SK-N-SH (cell line): Measurements from ENCODE around the gene ZNF804B.

Experiments
- CTCF ChIP-seq: fragments of 200-600 bp; sonication (generic); IDR thresholded peaks from 2 replicates; pipeline ENCODE4 v1.6.1; 2017; ENCODE audit warnings: antibody characterized with exemption, mild to moderate bottlenecking, moderate library complexity
- EP300 ChIP-seq, 2 experiments: IDR thresholded peaks; 2 replicates each; pipeline versions ENCODE4 v1.4.0 to v1.6.1; 2012; ENCODE audit warnings: borderline replicate concordance in 1 of 2, low read depth in 1 of 2, low read length in 1 of 2
- EZH2phosphoT487 ChIP-seq: fragments of 200-600 bp; sonication (generic); IDR thresholded peaks from 2 replicates; pipeline ENCODE4 v1.6.1; 2017; ENCODE audit warnings: low read depth, mixed run types, mild to moderate bottlenecking, antibody characterized with exemption, moderate library complexity, borderline replicate concordance
- FOXJ3 ChIP-seq: sonication (generic); formaldehyde crosslinking; IDR thresholded peaks from 2 replicates; pipeline ENCODE4 v1.5.1; 2020; ENCODE audit warnings: mild to moderate bottlenecking, missing genetic modification reagents
- GABPA ChIP-seq: IDR thresholded peaks from 2 replicates; pipeline ENCODE4 v1.4.0; 2012; ENCODE audit warnings: low read depth, mild to moderate bottlenecking
- MAX ChIP-seq: IDR thresholded peaks from 2 replicates; pipeline ENCODE4 v1.4.0; 2012; ENCODE audit warnings: low read depth
- POLR2AphosphoS5 ChIP-seq: IDR thresholded peaks from 2 replicates; pipeline ENCODE4 v1.6.1; 2012; ENCODE audit warnings: low read depth, low read length
- REST ChIP-seq: IDR thresholded peaks from 2 replicates; pipeline ENCODE4 v1.6.1; 2012; ENCODE audit warnings: mild to moderate bottlenecking, low read depth, low read length, moderate library complexity
- RFX5 ChIP-seq: IDR thresholded peaks from 2 replicates; pipeline ENCODE4 v1.6.1; 2012; ENCODE audit warnings: mild to moderate bottlenecking, improper control_type of control experiment, low read length

GRCh38 chr7:89064831-89065230, 305.3 kb downstream of the ZNF804B start:
- TF ChIP-seq REST, result no peak
- no peak for TF ChIP-seq RFX5
- TF ChIP-seq EZH2phosphoT487, result no peak
- TF ChIP-seq CTCF, result no peak
- TF ChIP-seq FOXJ3 (CRISPR knock-in tag), result no peak
- TF ChIP-seq GABPA, result no peak
- TF ChIP-seq MAX, result no peak
- TF ChIP-seq EP300 (IDR thresholded peaks at IDR 0.05; ENCODE audit: borderline replicate concordance in 1 of 2, low read depth in 1 of 2, low read length in 1 of 2), result no peak
- no peak for TF ChIP-seq POLR2AphosphoS5
